Natural killer cell treated with Interleukin-12 subunit alpha and Interleukin-12 subunit beta and Interleukin-15 and Interleukin-18, amount 100 ng/mL, for 72 hours (primary cell): ENCODE data around the gene GUF1. TPM values are rescaled to one million over a fixed set of nuclear protein-coding genes. Genes with fewer than 3 reads are reported as not detected.
"Not testable (repeated sequence)": the region's sequence is repeated elsewhere in the genome, so short reads cannot be mapped to it uniquely, and the experiment has no call there.

Experiments used
- ATAC-seq, 2 donors: fragments of 150-1000 bp; cut with Tn5 transposase in 1 of 2; sonication (Bioruptor Pico), chemical (Tn5 transposase) in 1 of 2; 2 replicates each; pipeline ENCODE4 v1.10.0; 2021
- DNase-seq: peaks from one replicate; pipeline ENCODE4 v3.0.0; 2022; ENCODE audit warnings: low spot score
- H3K27ac Mint-ChIP-seq, 2 donors: 1 replicate in 1 of 2; 2 replicates in 1 of 2; pipeline ENCODE4 v1.8.0; 2022; ENCODE audit warnings: mixed read lengths in 2 of 2, mild to moderate bottlenecking in 1 of 2, moderate library complexity in 1 of 2
- H3K27me3 Mint-ChIP-seq, 2 donors: 1 replicate in 1 of 2; 2 replicates in 1 of 2; pipeline ENCODE4 v1.8.0; 2022; ENCODE audit warnings: mixed read lengths in 2 of 2
- H3K36me3 Mint-ChIP-seq: one replicate; pipeline ENCODE4 v1.8.0; 2022; ENCODE audit warnings: mixed read lengths
- H3K4me1 Mint-ChIP-seq, 2 donors: 1 replicate in 1 of 2; 2 replicates in 1 of 2; pipeline ENCODE4 v1.8.0; 2022; ENCODE audit warnings: low read depth in 2 of 2, mixed read lengths in 2 of 2, mild to moderate bottlenecking in 1 of 2
- H3K4me3 Mint-ChIP-seq: one replicate; pipeline ENCODE4 v1.8.0; 2022; ENCODE audit warnings: mixed read lengths
- H3K9me3 Mint-ChIP-seq: 2 replicates; pipeline ENCODE4 v1.8.0; 2022; ENCODE audit warnings: mixed read lengths
- total RNA-seq, 2 donors: library from RNA; stranded (reverse); gene quantifications; one replicate each; pipeline ENCODE4 v1.2.3, GENCODE V29; 2022

Gene GUF1
- total RNA-seq, 2 donors from 2014 or later: 19.0 to 22.6 TPM

DNA sequence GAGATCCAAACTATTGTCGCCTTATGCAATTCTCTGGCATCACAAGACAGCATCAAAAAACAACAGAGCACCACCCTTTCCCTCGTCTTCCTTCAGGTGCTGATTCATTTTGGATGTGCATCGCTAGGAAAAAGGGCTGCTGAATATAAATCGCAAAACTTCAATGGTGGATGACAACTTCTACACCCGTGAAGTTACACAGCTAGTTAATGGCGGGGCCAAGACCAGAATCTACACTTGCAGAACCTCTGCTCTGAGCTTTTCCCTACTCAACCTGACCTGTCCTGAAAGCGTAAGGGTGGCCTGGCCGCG, 47.5 kb downstream of the GUF1 start:
- H3K9me3 Mint-ChIP-seq: no peaks in the 10 kb centered on the region
- peaks cover 4 to 6% of the 10 kb centered on the region in 2 donors for H3K27me3 Mint-ChIP-seq

GRCh38 chr4:44726038-44726871, 48.0 kb downstream of the GUF1 start, which contains the start of gene GNPDA2:
Gene GNPDA2 (minus strand): TSS chr4:44726556. CDS start chr4:44722207, 4,349 bp downstream.
- Mint-ChIP-seq H3K27me3 (peaks cover 4 to 8% of the 10 kb centered on the region in 2 donors), H3K4me1 (peaks cover 20 to 30% of the 10 kb centered on the region in 2 donors)

More for the DNA sequence above, 47.5 kb downstream of the GUF1 start:
- ATAC-seq: no peak
- no peak for DNase-seq
- Mint-ChIP-seq H3K27ac (peak overlapping the region; percentile 68 to 76), H3K4me3 (peak overlapping the region; percentile 95), H3K36me3 (no peaks in the 10 kb centered on the region), H3K4me1 (peaks cover 25 to 36% of the 10 kb centered on the region in 2 donors)

GRCh38 chr4:44727471-44727870, 49.3 kb downstream of the GUF1 start:
- Mint-ChIP-seq H3K27me3 (peaks cover 5 to 12% of the 10 kb centered on the region in 2 donors), H3K4me1 (peaks cover 20 to 30% of the 10 kb centered on the region in 2 donors), H3K4me3 (peak overlapping the region; percentile 95), H3K9me3 (no peaks in the 10 kb centered on the region), H3K27ac (no peak overlapping the region), H3K36me3 (no peaks in the 10 kb centered on the region)
- DNase-seq: no peak
- no peak for ATAC-seq

More at GRCh38 chr4:44726038-44726871, 48.0 kb downstream of the GUF1 start, which contains the start of gene GNPDA2:
- Mint-ChIP-seq H3K4me3 (peak within 1 kb of the TSS; percentile 95), H3K27ac (peak within 1 kb of the TSS; percentile 68 to 76), H3K9me3 (no peaks in the 10 kb centered on the region), H3K36me3 (no peaks in the 10 kb centered on the region)
- peak; percentile 87 for DNase-seq
- ATAC-seq: peak; percentile 97 to 98

GRCh38 chr4:44728694-44729093, 50.5 kb downstream of the GUF1 start:
- not testable (repeated sequence) for DNase-seq, H3K9me3 Mint-ChIP-seq, ATAC-seq, H3K36me3 Mint-ChIP-seq, H3K27ac Mint-ChIP-seq, H3K4me3 Mint-ChIP-seq
- Mint-ChIP-seq H3K27me3 (peaks cover 10 to 20% of the 10 kb centered on the region in 2 donors), H3K4me1 (peaks cover 15 to 21% of the 10 kb centered on the region in 2 donors)

- Mint-ChIP-seq H3K4me1 (no peaks in the 10 kb centered on the region), H3K9me3 (no peaks in the 10 kb centered on the region), H3K27ac (no peak overlapping the region), H3K27me3 (peaks cover 46 to 64% of the 10 kb centered on the region in 2 donors), H3K4me3 (no peak overlapping the region), H3K36me3 (no peaks in the 10 kb centered on the region)
- no peak for DNase-seq
- no peak for ATAC-seq
Measured at GRCh38 chr4:44736900-44737299, 58.7 kb downstream of the GUF1 start.

DNA sequence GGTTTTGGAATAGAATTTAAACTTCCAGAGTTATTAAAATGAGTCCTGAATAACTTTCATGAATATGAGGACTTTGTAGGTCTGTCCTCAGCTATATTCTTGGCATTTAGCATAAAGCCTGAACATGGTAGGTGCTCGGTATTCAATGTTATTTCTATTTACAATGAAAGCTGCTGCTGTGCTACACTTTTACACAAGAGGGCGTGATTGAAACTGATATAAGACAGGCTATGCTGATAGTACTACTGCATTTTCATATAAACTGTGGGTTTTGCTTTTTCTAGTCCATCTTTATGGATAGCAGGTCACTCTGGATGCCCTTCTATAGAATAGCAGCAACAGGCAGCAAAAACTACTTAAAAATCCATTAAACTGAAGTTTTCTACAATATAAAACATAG, 60.4 kb downstream of the GUF1 start:
- no peak overlapping the region for H3K4me3 Mint-ChIP-seq
- no peak overlapping the region for H3K27ac Mint-ChIP-seq
- DNase-seq (no peak), ATAC-seq (no peak)
- no peaks in the 10 kb centered on the region for H3K4me1 Mint-ChIP-seq
- no peaks in the 10 kb centered on the region for H3K36me3 Mint-ChIP-seq
- peaks cover 47 to 61% of the 10 kb centered on the region in 2 donors for H3K27me3 Mint-ChIP-seq
- peaks cover 7% of the 10 kb centered on the region for H3K9me3 Mint-ChIP-seq

GRCh38 chr4:44740201-44740600, 62.0 kb downstream of the GUF1 start:
- peaks cover 7% of the 10 kb centered on the region for H3K9me3 Mint-ChIP-seq
- H3K4me1 Mint-ChIP-seq: no peaks in the 10 kb centered on the region
- H3K36me3 Mint-ChIP-seq: no peaks in the 10 kb centered on the region
- H3K27ac Mint-ChIP-seq: no peak overlapping the region
- peaks cover 34 to 45% of the 10 kb centered on the region in 2 donors for H3K27me3 Mint-ChIP-seq
- ATAC-seq (no peak), DNase-seq (no peak)
- H3K4me3 Mint-ChIP-seq: no peak overlapping the region

Other genes with a start within 250 kb of the GUF1 start
- gene KCTD8, start 229.6 kb upstream of the GUF1 start, total RNA-seq: not detected
- gene YIPF7, start 26.8 kb upstream of the GUF1 start, total RNA-seq: not detected
- gene GNPDA2, start 48.1 kb downstream of the GUF1 start, total RNA-seq: 10 to 100 TPM; 14.4 to 20.1 TPM